ENCODE results near the gene NXT2. TPM values are rescaled to one million over a fixed set of nuclear protein-coding genes. Genes with fewer than 3 reads are reported as not detected.

Gene NXT2
- total and polyA plus RNA-seq, 10 of the 15 experiments (the other 5 are each of a cell fraction or from before 2014, with no cell fraction given): 10.8 to 38.1 (median 21.2) TPM

DNA sequence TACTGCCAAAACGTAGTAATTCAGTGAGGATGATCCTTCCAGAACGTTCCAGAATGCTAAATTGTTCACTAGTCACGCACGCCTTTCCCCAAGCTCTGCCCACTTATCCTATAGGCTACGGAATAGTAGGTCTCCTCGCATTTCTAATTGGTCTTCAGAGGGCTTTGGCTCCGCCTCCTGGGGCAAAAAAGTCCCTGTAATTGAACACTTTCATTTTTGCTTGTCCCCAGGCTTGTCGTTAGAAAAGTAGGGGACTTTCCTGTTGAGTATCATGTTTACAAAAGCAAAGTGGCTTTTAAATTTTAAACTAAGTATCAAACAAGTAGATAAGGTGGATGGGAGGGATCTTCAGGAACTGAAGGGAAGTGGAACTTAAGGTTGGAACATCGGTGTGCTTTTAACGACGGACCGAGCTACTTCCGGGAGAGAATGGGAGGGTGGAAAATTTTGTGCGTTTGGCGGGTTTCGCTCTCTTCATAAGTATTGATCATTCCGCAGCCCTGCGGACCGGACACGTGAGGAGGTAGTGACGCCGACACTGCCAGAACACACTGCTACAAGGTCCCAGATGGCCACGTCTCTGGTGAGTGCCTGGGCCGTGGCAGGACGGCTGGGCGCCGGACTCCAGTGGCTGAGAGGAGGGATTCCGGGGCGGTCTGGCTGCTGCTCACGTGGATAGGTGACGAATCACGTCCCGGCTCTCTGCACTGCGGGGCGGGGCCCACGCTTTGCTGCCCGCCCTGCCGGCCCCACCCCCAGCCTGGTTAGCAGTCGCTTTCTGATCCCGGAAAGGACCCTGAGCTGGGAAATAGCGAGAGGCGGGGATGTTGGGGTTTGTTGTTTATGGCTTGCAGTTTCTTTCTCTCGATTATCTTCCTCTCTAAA, at the start of gene NXT2 (continued):
- TF ChIP-seq USF1 (IDR thresholded peaks at IDR 0.05; ENCODE audit: borderline replicate concordance, extremely low read length, insufficient read depth, low read depth, low read length) (peak; percentile 75), SMAD1 (IDR thresholded peaks at IDR 0.05; ENCODE audit: low read depth, partially characterized antibody) (no peak), RELB (IDR thresholded peaks at IDR 0.05; ENCODE audit: low read depth) (peak; percentile 95), RFX5 (IDR thresholded peaks at IDR 0.05; ENCODE audit: low read depth, low read length) (no peak), MXI1 (IDR thresholded peaks at IDR 0.05; ENCODE audit: low read depth, low read length) (peak; percentile 76; the same call in 1 of the 2 replicates), PKNOX1 (IDR thresholded peaks at IDR 0.05) (no peak; the same call in 1 of the 2 replicates), KDM1A (IDR thresholded peaks at IDR 0.05; ENCODE audit: borderline replicate concordance) (no peak), SP1 (IDR thresholded peaks at IDR 0.05; ENCODE audit: low read depth, low read length) (peak; percentile 23), NFIC (IDR thresholded peaks at IDR 0.05; ENCODE audit: low read depth, low read length) (peak; percentile 69; the same call in 1 of the 2 replicates), CUX1 (IDR thresholded peaks at IDR 0.05; ENCODE audit: insufficient replicate concordance, low read depth, low read length) (no peak), SUZ12 (IDR thresholded peaks at IDR 0.05; ENCODE audit: unreplicated experiment) (no peak), ZNF24 (IDR thresholded peaks at IDR 0.05) (no peak), SREBF1 (IDR thresholded peaks at IDR 0.05; ENCODE audit: low read length) (no peak), MTA3 (IDR thresholded peaks at IDR 0.05; ENCODE audit: borderline replicate concordance, low read length) (no peak; the same call in 1 of the 2 replicates), DPF2 (IDR thresholded peaks at IDR 0.05) (0 out of 2 replicates have a peak, but pooled peaks have one; percentile 33)
- TF ChIP-seq, protein P1, sequence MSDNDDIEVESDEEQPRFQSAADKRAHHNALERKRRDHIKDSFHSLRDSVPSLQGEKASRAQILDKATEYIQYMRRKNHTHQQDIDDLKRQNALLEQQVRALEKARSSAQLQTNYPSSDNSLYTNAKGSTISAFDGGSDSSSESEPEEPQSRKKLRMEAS (IDR thresholded peaks at IDR 0.05; ENCODE audit: low read depth, low read length): no peak
- TF ChIP-seq, protein P2, sequence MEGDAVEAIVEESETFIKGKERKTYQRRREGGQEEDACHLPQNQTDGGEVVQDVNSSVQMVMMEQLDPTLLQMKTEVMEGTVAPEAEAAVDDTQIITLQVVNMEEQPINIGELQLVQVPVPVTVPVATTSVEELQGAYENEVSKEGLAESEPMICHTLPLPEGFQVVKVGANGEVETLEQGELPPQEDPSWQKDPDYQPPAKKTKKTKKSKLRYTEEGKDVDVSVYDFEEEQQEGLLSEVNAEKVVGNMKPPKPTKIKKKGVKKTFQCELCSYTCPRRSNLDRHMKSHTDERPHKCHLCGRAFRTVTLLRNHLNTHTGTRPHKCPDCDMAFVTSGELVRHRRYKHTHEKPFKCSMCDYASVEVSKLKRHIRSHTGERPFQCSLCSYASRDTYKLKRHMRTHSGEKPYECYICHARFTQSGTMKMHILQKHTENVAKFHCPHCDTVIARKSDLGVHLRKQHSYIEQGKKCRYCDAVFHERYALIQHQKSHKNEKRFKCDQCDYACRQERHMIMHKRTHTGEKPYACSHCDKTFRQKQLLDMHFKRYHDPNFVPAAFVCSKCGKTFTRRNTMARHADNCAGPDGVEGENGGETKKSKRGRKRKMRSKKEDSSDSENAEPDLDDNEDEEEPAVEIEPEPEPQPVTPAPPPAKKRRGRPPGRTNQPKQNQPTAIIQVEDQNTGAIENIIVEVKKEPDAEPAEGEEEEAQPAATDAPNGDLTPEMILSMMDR (IDR thresholded peaks at IDR 0.05 in 2 of 3, conservative IDR thresholded peaks at IDR 0.05 in 1 of 3; ENCODE audit: control insufficient read depth in 2 of 3, extremely low read depth in 1 of 3, insufficient read depth in 1 of 3, low read depth in 3 of 3, low read length in 3 of 3): no peak

Data from GM12878 (cell line).